ENCODE measurements around the gene PTPRD.

- no peak for TF ChIP-seq CTCF (IDR thresholded peaks at IDR 0.05)
- TF ChIP-seq POLR2AphosphoS5 (IDR thresholded peaks at IDR 0.05): no peak
- TF ChIP-seq POLR2A (IDR thresholded peaks at IDR 0.05): no peak
These were observed 1897.0 kb downstream of the PTPRD start for GRCh38 chr9:8715788-8716187.
